Central memory CD8-positive, alpha-beta T cell (primary cell): ENCODE results near the gene P2RY14.

Source experiments
- ATAC-seq: fragments of 150-1000 bp; cut with Tn5 transposase; replicated peaks from 2 replicates; pipeline ENCODE4 v1.10.0; 2022; ENCODE audit warnings: mild to moderate bottlenecking, moderate FRiP score, moderate number of reproducible peaks; ENCODE audit not compliant: poor library complexity, severe bottlenecking; ENCODE audit errors: extremely low read depth
- DNase-seq, 2 donors: peaks; one replicate each; pipeline ENCODE4 v3.0.0; 2021; ENCODE audit warnings: low spot score in 2 of 2
- H3K27ac Mint-ChIP-seq: one replicate; pipeline ENCODE4 v1.8.0; 2022; ENCODE audit warnings: low read depth, mild to moderate bottlenecking, moderate library complexity, mixed read lengths
- H3K27me3 Mint-ChIP-seq: one replicate; pipeline ENCODE4 v1.8.0; 2022; ENCODE audit warnings: mixed read lengths
- H3K36me3 Mint-ChIP-seq: one replicate; pipeline ENCODE4 v1.8.0; 2022; ENCODE audit warnings: mild to moderate bottlenecking, moderate library complexity, mixed read lengths; ENCODE audit not compliant: insufficient read depth
- H3K4me1 Mint-ChIP-seq: one replicate; pipeline ENCODE4 v1.8.0; 2022; ENCODE audit warnings: mixed read lengths
- H3K4me3 Mint-ChIP-seq: one replicate; pipeline ENCODE4 v1.8.0; 2022; ENCODE audit warnings: mild to moderate bottlenecking, moderate library complexity, mixed read lengths
- H3K9me3 Mint-ChIP-seq: one replicate; pipeline ENCODE4 v1.8.0; 2022; ENCODE audit warnings: mixed read lengths

The P2RY14 gene

GRCh38 chr3:151201051-151201730 lies 77.2 kb downstream of the P2RY14 start:
- ATAC-seq, result peak; percentile 30
- Mint-ChIP-seq H3K27ac (peak overlapping the region; percentile 85), H3K4me3 (peak overlapping the region; percentile 78), H3K27me3 (no peaks in the 10 kb centered on the region), H3K36me3 (peaks cover 28% of the 10 kb centered on the region), H3K4me1 (peaks cover 47% of the 10 kb centered on the region), H3K9me3 (no peaks in the 10 kb centered on the region)
- DNase-seq, result no peak

GRCh38 chr3:151200586-151200985 lies 77.8 kb downstream of the P2RY14 start:
- H3K27ac Mint-ChIP-seq, result peak overlapping the region; percentile 85
- no peak for DNase-seq
- H3K36me3 Mint-ChIP-seq, result peaks cover 28% of the 10 kb centered on the region
- H3K4me1 Mint-ChIP-seq, result peaks cover 41% of the 10 kb centered on the region
- H3K4me3 Mint-ChIP-seq, result peak overlapping the region; percentile 78
- no peaks in the 10 kb centered on the region for H3K27me3 Mint-ChIP-seq
- no peaks in the 10 kb centered on the region for H3K9me3 Mint-ChIP-seq
- ATAC-seq, result no peak

- H3K4me1 Mint-ChIP-seq, result peaks cover 35% of the 10 kb centered on the region
- H3K36me3 Mint-ChIP-seq, result peaks cover 28% of the 10 kb centered on the region
- no peak for ATAC-seq
- H3K9me3 Mint-ChIP-seq, result no peaks in the 10 kb centered on the region
- peak overlapping the region; percentile 78 for H3K4me3 Mint-ChIP-seq
- H3K27ac Mint-ChIP-seq, result peak overlapping the region; percentile 85
- H3K27me3 Mint-ChIP-seq, result no peaks in the 10 kb centered on the region
- no peak for DNase-seq
Observed at GRCh38 chr3:151199554-151200438, 78.5 kb downstream of the P2RY14 start.

- peaks cover 28% of the 10 kb centered on the region for H3K36me3 Mint-ChIP-seq
- H3K27me3 Mint-ChIP-seq, result no peaks in the 10 kb centered on the region
- H3K4me3 Mint-ChIP-seq, result no peak overlapping the region
- no peak for DNase-seq
- no peak for ATAC-seq
- peaks cover 25% of the 10 kb centered on the region for H3K4me1 Mint-ChIP-seq
- H3K9me3 Mint-ChIP-seq, result no peaks in the 10 kb centered on the region
- H3K27ac Mint-ChIP-seq, result no peak overlapping the region
Observed at GRCh38 chr3:151198849-151199248, 79.5 kb downstream of the P2RY14 start.

- Mint-ChIP-seq H3K9me3 (no peaks in the 10 kb centered on the region), H3K4me3 (no peak overlapping the region), H3K27me3 (no peaks in the 10 kb centered on the region), H3K4me1 (peaks cover 24% of the 10 kb centered on the region), H3K36me3 (peaks cover 28% of the 10 kb centered on the region), H3K27ac (no peak overlapping the region)
- no peak for DNase-seq
- no peak for ATAC-seq
Observed at GRCh38 chr3:151197981-151198767, 80.2 kb downstream of the P2RY14 start.

- peaks cover 24% of the 10 kb centered on the region for H3K4me1 Mint-ChIP-seq
- DNase-seq, result no peak
- peaks cover 26% of the 10 kb centered on the region for H3K36me3 Mint-ChIP-seq
- no peak overlapping the region for H3K27ac Mint-ChIP-seq
- no peak overlapping the region for H3K4me3 Mint-ChIP-seq
- no peaks in the 10 kb centered on the region for H3K9me3 Mint-ChIP-seq
- no peaks in the 10 kb centered on the region for H3K27me3 Mint-ChIP-seq
- no peak for ATAC-seq
Observed at GRCh38 chr3:151197228-151197627, 81.1 kb downstream of the P2RY14 start.

- Mint-ChIP-seq H3K27me3 (no peaks in the 10 kb centered on the region), H3K4me3 (no peak overlapping the region), H3K4me1 (peaks cover 21% of the 10 kb centered on the region), H3K36me3 (peaks cover 25% of the 10 kb centered on the region), H3K27ac (no peak overlapping the region), H3K9me3 (no peaks in the 10 kb centered on the region)
- ATAC-seq (no peak), DNase-seq (no peak)
Observed at GRCh38 chr3:151196434-151196833, 81.9 kb downstream of the P2RY14 start.

GRCh38 chr3:151195826-151196225 lies 82.5 kb downstream of the P2RY14 start:
- no peak overlapping the region for H3K4me3 Mint-ChIP-seq
- no peaks in the 10 kb centered on the region for H3K9me3 Mint-ChIP-seq
- DNase-seq (no peak), ATAC-seq (no peak)
- H3K27me3 Mint-ChIP-seq, result no peaks in the 10 kb centered on the region
- no peak overlapping the region for H3K27ac Mint-ChIP-seq
- peaks cover 15% of the 10 kb centered on the region for H3K4me1 Mint-ChIP-seq
- peaks cover 20% of the 10 kb centered on the region for H3K36me3 Mint-ChIP-seq

- no peak for ATAC-seq
- H3K4me1 Mint-ChIP-seq, result no peaks in the 10 kb centered on the region
- no peak overlapping the region for H3K4me3 Mint-ChIP-seq
- H3K27me3 Mint-ChIP-seq, result no peaks in the 10 kb centered on the region
- H3K36me3 Mint-ChIP-seq, result no peaks in the 10 kb centered on the region
- no peak overlapping the region for H3K27ac Mint-ChIP-seq
- DNase-seq, result no peak
- no peaks in the 10 kb centered on the region for H3K9me3 Mint-ChIP-seq
Observed at GRCh38 chr3:151192545-151192944, 85.8 kb downstream of the P2RY14 start.

GRCh38 chr3:151191095-151191494 lies 87.2 kb downstream of the P2RY14 start:
- no peak overlapping the region for H3K4me3 Mint-ChIP-seq
- H3K27me3 Mint-ChIP-seq, result no peaks in the 10 kb centered on the region
- H3K4me1 Mint-ChIP-seq, result peaks cover 9% of the 10 kb centered on the region
- no peak overlapping the region for H3K27ac Mint-ChIP-seq
- H3K9me3 Mint-ChIP-seq, result no peaks in the 10 kb centered on the region
- no peaks in the 10 kb centered on the region for H3K36me3 Mint-ChIP-seq
- DNase-seq, result no peak
- no peak for ATAC-seq

- DNase-seq, result no peak
- no peaks in the 10 kb centered on the region for H3K36me3 Mint-ChIP-seq
- peaks cover 25% of the 10 kb centered on the region for H3K4me1 Mint-ChIP-seq
- H3K27ac Mint-ChIP-seq, result peak overlapping the region; percentile 78
- H3K4me3 Mint-ChIP-seq, result peak overlapping the region; percentile 54
- no peaks in the 10 kb centered on the region for H3K27me3 Mint-ChIP-seq
- H3K9me3 Mint-ChIP-seq, result no peaks in the 10 kb centered on the region
- peak; percentile 78 for ATAC-seq
Observed at GRCh38 chr3:151183265-151183671, 95.1 kb downstream of the P2RY14 start.

GRCh38 chr3:151182349-151183079 lies 95.8 kb downstream of the P2RY14 start:
- no peaks in the 10 kb centered on the region for H3K9me3 Mint-ChIP-seq
- H3K4me1 Mint-ChIP-seq, result peaks cover 25% of the 10 kb centered on the region
- H3K4me3 Mint-ChIP-seq, result no peak overlapping the region
- no peak for DNase-seq
- no peak for ATAC-seq
- H3K27ac Mint-ChIP-seq, result peak overlapping the region; percentile 78
- no peaks in the 10 kb centered on the region for H3K36me3 Mint-ChIP-seq
- no peaks in the 10 kb centered on the region for H3K27me3 Mint-ChIP-seq
